Prostate gland (tissue), 2 donors: ENCODE measurements around the gene ZBTB16.

Experiments
- POLR2AphosphoS5 ChIP-seq: sonication (generic); formaldehyde crosslinking; IDR thresholded peaks from one replicate; pipeline ENCODE4 v1.6.1; 2017; ENCODE audit warnings: antibody characterized with exemption
- TF ChIP-seq, protein P1 (sequence below), 4 experiments: fragments of 200-600 bp in 2 of 4; fragments of 450-650 bp in 2 of 4; sonication (generic) in 2 of 4; IDR thresholded peaks; 1 replicate in 3 of 4; 2 replicates in 1 of 4; pipeline ENCODE4 v1.5.1; 2016 to 2019; ENCODE audit warnings: antibody characterized with exemption in 4 of 4, mild to moderate bottlenecking in 2 of 4, moderate library complexity in 2 of 4

DNA sequence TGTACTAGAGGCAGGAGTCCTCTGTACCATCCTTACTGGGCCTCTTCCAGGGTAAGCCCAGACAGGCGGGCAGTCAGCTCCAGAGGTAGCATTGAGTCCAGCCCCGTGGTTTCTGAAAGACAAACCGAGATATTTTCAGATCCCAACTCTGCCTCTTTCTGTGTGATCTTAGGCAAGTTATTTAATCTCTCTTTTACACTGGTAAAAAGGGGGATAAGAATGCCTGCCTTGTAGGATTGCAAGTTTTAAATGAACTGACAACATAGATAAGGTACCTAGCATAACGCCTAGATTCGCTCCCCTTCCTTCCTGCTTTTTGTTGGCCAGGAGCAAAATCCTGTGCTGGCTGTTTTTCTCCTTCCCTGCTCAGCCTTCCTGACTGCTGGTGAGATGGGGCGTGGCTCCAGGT lies 180.2 kb downstream of the ZBTB16 start:
- TF ChIP-seq, protein P1, sequence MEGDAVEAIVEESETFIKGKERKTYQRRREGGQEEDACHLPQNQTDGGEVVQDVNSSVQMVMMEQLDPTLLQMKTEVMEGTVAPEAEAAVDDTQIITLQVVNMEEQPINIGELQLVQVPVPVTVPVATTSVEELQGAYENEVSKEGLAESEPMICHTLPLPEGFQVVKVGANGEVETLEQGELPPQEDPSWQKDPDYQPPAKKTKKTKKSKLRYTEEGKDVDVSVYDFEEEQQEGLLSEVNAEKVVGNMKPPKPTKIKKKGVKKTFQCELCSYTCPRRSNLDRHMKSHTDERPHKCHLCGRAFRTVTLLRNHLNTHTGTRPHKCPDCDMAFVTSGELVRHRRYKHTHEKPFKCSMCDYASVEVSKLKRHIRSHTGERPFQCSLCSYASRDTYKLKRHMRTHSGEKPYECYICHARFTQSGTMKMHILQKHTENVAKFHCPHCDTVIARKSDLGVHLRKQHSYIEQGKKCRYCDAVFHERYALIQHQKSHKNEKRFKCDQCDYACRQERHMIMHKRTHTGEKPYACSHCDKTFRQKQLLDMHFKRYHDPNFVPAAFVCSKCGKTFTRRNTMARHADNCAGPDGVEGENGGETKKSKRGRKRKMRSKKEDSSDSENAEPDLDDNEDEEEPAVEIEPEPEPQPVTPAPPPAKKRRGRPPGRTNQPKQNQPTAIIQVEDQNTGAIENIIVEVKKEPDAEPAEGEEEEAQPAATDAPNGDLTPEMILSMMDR (IDR thresholded peaks at IDR 0.05) = no peak
- TF ChIP-seq POLR2AphosphoS5 = no peak
